Middle frontal gyrus (tissue), 1 donor: Measurements from ENCODE around the gene MLLT10.
A peak's percentile ranks its signal among the peaks of the same experiment; 100 is the strongest.

ENCODE experiments used
- DNase-seq: peaks from one replicate; pipeline ENCODE4 v3.0.0-alpha.2; 2015; ENCODE audit warnings: low spot score; ENCODE audit errors: extremely low spot score

The MLLT10 gene

DNA sequence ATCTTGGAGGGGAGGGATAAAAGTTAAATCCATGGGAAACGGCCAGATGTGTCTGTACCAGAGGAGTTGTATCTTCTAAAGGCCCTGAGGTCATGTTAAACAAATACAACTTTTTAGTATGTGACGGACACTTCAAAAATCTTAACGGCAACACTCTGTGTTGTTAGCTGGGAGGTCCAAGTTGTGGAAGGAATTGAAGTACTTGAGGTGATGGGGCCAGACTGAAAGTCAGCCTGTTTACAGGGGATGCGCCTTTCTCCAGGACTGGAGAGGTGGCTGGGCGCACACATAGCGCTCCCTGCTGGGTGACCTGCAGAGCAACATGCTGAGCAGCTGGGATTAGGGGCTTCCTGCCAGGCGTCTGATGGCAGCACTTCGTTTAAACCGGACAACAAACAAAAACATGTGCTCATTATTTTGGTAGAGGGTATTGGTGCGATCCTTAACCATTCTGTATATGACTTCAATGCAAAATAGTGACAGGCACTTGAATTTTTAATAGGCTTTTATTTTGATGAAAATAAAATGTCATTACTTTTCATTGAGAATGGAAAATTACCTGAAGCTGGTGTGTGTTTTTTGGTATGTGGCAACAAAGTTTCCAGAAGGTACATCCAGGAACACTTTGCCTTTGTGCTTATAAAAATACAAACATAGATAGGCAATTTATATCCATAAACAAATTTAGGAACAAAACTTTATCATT is 198.2 kb downstream of the MLLT10 start:
- peak; percentile 32 for DNase-seq

DNA sequence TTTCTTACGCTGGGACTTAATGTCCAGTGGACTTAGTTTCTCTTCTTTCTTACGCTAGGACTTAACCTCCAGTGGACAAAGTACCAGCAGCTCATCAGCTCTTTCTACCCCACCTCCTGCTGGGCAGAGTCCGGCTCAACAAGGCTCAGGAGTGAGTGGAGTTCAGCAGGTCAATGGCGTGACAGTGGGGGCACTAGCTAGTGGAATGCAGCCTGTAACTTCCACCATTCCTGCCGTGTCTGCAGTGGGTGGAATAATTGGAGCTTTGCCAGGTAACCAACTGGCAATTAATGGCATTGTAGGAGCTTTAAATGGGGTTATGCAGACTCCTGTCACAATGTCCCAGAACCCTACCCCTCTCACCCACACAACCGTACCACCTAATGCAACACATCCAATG is 199.7 kb downstream of the MLLT10 start:
- no peak for DNase-seq

DNA sequence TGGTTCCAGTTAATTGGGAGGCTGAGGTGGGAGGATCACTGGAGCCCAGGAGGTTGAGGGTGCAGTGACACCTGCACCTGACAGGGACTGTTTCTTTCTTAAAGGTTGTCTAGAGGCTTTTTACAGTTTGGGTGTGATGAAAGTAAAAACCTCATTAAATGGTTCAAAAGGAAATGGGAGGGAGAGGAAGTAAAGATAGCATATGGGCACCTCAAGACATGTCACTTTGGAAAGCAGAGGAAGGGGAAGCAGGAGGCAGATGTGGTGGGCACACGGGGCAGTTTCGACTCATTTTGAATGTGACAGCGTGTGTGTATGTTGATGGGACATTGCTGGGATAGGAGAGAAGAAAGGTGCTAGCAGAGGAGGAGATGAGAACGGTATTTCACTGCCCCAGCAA is 203.1 kb downstream of the MLLT10 start:
- DNase-seq: no peak

DNA sequence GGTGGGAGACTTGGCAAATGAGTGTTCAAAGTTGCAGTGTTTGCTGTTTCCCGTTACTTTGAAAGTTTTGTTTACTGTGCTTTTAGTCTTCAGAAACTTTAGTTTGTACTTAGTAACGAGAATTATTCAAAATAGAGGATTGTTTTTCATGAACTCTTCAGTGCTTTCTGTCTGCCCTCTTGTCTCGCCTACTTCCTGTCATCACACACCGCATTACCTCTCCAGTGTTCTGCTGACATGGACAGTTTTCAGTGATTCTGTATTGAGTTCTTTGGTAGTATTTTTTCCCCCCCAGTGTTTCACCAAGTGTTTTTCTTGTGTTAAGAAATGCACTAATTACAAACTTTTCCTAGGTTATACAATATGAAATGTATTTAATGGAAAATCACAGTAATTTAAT is 207.0 kb downstream of the MLLT10 start:
- no peak for DNase-seq

DNA sequence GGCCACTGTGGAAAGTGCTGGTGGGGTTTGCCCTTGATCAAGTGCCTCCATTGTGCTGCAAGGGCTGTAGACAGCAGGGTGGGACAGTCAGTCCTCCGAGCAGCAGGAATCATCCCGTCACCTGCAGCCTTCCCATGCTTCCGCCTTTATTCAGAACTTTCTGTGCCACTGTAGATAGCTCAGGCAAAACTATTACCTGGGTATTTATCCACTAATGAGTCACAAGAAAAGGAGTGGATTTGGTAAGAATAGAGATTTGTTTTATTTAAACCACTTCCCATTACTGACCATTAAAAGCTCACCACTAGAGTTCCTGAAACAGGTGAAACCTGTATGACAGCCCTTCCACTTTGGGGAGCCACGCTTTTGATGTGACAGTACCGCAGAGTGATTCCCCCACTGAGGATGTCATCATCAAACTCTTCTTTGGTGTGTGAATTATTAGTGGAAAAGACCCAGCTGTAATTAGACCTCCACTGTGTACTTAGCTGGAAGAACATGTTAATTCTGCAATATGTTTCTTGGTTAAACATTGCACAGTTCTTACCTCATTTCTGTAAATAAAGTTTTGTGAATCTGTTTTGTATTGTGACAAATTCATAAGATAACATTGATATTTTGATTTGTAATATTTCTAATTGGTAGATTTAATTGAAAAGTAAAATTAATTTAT is 208.8 kb downstream of the MLLT10 start:
- no peak for DNase-seq

DNA sequence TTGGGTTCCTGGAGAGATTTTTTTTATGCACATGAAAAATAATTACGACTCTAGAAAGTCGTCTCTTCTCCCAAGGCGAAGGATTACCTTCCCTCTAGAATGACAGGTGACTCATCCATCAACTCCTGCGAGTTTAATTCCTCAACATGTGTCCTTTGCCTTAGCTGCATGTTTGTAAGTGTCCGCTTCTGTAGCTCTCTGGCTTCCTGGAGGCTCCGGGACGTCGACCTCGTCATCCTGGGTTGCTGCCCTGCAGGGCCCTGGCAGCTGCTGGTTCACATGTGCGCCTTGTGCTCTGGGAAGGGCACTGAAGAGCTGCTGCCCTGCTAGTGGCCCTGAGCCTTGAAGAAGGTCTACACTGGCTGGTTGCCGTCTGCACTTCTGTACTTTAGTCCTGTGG is 210.2 kb downstream of the MLLT10 start:
- DNase-seq: no peak

DNA sequence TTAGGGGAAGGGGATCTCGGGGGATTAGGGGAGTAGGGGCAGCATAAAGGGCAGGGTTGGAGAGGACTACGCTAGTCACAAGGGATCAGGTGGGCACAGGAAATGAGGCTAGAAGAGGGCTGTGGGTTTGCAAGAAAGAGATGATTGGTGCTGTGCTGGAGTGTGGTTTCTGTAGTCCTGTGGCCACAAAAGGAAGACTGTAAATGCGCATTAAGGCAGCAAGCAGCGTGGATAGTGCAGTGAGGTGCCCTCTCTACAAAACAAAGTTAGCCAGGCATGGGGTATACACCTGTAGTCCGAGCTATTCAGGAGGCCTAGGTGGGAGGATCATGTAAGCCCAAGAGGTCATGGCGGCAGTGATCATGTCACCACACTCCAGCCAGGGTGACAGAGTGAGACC is 212.1 kb downstream of the MLLT10 start:
- DNase-seq: no peak

DNA sequence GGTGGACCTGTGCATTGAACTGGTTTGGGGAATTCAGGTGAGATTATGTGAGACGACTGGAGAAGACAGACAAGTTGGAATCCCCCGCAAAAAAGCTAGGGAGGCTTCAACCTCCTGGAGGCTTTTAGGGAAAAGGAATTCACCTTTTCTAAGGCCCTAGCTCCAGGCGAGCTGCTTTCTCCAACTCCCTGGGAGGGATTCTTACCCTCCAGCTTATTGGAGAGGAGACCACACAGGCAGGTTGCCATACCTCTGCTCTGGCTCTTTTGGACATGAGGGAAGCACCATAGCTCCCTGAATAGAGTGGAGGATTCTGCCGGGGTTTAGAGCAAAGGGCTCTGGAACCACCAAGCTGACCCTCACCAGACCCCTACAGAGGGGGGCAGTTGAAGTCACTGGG is 213.8 kb downstream of the MLLT10 start:
- no peak for DNase-seq

DNA sequence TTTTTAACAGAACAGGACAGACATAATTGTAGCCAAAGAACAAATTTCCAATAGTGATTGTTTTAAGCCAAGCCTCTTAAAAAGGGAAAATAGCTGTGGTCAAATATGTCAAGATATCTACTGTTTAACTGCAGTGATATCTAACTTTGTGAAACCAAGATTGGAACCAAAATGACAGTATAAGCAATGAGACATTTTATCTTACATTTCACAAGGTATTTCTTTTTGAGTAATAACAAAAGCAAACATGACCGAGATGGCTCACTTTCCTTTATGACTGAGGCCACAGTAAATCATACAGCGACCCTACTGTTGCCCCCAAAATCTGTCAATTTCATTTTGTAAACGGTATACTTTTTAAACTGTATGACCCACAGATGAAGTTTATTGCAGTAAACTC is 215.8 kb downstream of the MLLT10 start:
- no peak for DNase-seq

DNA sequence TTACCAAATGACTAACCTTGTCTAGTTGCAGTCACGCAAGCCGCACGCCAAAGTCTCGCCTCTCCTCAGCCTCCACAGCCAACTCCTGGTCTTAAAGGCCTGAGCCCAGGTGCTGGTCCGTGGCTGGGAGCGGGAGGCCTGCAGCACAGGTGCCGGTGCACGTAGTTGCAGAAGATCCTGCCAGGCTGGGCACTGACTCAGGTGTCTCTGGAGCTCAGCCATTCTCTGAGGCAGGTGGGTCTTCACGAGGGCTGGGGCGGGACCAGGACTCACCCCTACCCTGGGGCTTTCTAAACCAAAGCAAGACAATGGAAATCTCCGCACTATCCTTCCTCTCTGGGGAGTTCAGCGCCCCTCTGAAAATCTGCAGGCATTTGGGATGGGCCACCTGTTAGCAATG is 216.4 kb downstream of the MLLT10 start:
- no peak for DNase-seq

DNA sequence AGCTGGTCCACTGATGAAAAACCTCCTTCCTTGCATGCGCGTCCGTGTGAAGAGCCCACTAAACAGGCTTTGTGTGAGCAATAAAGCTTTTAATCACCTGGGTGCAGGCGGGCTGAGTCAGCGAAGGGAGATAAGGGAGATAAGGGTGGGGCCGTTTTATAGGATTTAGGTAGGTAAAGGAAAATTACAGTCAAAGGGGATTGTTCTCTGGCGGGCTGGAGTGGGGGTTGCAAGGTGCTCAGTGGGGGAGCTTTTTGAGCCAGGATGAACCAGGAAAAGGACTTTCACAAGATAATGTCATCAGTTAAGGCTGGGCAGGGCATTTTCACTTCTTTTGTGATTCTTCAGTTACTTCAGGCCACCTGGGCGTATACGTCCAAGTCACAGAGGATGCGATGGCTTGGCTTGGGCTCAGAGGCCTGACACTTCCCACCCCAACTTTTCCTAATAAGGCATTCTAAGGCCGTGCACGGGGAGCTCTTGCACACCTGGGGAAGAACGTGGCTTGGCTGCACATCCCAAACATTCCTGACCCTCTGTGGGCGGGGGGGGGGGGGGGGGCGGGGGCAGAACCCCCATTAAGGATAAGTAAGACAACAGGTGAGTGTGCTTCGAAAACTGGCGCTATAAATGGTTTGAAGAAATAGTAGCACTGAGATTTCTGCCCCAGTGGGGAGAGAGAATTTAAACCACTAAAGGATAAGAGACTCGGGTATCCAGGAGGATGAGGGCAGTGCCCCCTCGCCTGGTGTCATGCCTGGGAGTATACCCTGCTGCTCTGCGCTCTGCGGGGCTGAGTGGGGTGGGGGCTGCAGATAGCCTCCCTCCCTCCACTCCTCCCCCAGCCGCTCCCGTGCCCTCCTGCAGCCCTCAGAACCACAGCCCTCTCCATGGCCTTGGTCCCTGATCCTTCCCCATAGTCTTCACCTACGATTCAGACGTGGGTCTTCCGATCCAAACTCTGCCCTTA is 217.6 kb downstream of the MLLT10 start:
- DNase-seq: no peak

DNA sequence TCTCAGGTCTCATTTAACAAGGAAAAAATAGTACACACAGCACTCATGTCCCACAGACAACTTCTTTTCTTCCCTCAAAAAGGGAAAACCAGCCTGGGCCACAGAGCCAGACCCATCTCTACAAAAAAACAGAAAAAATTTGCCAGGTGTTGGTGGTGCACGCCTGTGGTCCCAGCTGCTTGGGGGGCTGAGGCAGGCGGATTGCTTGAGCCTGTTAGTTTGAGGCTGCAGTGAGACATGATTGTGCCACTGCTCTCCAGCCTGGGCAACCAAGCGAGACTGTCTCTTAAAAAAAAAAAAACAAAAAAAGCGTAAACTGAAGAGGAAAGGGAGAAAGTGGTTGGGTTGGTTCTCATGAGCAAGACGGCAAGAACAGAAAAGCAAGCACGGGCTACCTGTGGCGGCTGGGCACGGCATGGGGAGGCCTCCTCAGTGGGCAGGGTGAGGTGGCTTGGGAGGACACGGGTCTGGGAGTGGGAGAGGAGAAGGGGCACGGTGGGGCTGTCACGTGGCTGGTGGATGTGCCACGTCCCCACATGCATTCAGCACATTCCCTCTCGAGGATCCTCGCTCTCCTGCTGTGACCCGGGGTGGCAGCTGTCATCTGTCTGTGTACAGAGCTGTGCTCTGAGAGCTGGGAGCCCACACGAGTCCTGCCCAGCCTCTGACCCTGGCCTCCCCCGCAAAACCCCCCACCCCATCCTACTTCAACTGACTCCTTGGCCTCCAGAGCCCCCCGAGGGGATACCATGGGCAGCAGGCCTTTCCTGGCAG is 219.7 kb downstream of the MLLT10 start:
- DNase-seq: no peak

DNA sequence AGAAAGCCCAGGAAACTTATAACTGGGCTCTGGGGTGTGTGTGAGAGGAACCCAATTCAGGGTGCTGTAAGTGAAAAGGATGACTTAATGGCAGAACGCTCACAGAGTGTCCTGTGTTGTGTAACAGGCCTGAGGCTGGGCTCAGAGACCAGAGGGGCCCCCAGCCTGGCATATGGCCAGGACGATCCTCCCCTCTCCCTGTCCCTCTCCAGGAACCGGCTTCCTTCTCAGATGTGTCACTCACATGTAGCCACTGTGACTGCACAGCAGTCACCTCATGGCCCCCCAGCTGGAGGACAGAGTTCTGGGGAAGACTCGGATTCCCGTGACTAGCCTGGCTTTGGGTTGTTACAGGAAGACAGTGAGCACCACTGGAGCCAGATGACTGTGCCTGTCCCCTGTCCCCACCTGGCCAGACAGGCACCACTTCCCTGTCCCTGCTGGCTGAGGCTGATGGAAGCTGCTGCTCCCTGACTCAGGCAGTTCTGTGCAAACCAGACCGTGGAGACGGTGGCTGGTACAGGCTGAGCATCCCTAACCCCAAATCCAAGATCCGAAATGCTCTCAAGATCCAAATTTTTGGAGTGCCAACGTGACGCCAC is 220.5 kb downstream of the MLLT10 start:
- DNase-seq: no peak

DNA sequence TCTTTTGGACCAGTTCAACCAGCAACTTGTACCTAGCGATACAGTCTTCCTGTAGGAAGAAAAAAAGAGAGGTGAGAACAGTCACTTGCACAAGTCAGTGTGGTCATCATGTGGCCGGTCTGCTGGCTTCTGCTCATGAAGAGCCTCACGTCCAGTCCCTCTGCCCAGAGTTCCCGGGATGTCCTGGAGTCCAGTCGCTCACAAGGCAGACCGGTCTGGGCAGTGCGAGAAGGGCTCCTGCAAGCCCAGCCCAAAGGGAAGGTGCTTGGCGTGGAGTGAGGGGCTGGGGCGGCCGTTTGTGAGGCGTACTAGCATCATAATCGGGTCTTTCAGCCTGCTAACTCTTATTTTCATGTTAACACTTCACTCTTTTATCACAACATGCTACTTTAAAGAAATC is 222.7 kb downstream of the MLLT10 start:
- DNase-seq: no peak

DNA sequence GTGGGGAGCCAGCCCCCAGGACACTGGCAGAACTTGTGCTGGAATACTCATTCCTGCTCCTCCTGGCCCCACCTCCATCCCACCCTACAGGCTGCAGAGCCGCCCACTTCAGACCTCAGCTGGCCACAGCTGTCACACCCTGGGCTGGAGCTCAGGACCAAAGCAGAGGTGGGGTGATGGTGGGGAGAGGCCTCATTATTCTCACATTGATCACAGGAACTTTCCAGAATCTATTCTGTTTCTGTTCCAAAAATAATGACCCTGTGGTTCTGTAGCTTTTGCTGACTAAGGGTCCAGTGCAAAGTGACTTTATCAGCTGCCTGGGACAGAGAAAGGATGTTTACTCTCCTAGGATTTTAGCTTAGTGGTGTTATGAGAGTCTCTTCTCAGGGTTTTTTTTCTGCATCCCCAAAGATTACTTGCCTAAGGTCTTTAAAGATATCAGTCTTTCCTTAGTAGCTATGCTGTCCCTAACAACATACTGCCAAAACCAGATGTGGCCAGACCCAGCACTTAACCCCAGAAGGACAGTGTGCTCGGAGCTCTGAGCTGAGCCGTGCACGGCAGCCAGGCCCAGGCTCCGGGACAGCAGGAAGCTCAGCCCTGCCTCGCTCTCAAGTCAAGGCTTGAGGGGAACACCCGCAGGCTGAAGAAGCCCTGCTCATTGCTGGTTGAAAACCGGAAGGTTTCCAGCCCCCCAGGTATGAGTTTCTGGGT is 223.3 kb downstream of the MLLT10 start:
- DNase-seq: no peak

DNA sequence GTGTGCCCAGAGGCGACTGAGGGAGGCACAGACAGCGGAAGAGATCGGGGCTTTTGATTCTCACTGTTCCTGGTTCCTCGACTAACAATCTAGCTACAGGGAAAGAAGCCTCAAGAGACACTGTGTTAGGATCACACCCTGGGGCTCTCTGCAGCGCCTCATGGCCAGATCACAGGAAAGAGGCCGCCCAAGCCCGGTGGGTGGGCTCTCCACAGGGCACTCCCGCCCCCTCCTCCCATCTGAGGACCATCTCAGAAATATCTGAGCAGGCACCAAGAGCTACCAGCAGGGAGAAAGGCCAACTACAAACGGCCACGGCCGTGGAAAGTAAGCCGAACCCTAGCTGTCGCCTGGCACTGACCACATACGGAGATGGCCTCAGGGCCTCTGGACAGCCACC is 224.2 kb downstream of the MLLT10 start:
- DNase-seq: no peak

DNA sequence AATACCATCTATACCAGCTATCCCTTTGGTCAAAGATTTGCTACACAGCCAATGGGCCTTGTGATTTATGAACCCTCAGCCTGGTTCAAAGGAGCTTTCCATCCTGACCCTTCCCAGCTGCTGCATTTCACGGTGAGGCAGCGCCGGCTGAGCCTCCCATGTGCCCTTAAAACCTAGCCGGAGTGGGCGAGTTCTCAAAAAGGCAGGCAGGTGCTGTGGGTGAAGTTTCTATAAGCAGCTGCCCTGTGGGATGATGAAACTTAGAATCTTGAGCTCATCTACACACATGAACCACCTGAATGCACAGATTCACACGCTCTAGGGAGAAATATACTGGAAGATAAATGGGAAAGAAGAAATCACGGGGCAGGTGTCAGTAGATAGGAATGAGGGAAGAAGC is 224.7 kb downstream of the MLLT10 start:
- DNase-seq: no peak

DNA sequence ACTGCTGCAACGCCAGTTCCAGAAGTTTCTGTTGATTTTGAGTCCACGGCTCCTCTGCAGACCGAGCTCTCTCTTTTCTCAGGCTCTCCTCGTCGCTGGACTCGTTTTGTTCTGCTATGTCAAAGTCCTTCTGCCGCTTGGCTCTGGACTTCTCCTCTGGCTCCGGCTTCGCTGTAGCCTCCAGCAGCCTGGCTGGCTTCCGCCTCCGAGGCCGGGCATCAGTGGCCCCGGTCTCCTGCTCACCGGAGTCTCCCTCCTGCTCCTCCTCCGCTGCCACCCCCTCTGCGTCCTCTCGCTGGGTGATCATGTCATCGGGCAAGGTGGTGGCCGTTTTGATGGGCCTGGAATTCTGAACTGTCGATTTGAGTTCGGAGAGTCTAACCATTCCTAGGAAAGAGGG is 225.2 kb downstream of the MLLT10 start:
- no peak for DNase-seq

DNA sequence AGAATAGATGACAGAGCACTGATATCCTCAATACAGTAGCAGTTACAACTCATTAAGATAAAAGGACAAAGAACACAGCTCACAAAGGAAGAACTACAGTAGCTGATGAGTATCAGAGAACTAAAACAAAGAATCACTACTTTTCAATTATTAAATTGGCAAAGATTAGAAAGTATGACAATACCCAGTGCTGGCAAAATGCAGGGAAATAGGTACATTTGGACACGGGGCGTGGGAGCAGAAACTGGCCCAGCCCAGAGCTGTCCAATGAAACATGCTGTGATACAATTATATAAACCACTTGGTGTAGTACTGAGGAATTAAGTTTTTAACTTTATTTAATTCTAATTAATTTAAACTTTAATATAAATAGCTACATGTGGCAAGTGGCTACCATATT is 226.3 kb downstream of the MLLT10 start:
- no peak for DNase-seq

DNA sequence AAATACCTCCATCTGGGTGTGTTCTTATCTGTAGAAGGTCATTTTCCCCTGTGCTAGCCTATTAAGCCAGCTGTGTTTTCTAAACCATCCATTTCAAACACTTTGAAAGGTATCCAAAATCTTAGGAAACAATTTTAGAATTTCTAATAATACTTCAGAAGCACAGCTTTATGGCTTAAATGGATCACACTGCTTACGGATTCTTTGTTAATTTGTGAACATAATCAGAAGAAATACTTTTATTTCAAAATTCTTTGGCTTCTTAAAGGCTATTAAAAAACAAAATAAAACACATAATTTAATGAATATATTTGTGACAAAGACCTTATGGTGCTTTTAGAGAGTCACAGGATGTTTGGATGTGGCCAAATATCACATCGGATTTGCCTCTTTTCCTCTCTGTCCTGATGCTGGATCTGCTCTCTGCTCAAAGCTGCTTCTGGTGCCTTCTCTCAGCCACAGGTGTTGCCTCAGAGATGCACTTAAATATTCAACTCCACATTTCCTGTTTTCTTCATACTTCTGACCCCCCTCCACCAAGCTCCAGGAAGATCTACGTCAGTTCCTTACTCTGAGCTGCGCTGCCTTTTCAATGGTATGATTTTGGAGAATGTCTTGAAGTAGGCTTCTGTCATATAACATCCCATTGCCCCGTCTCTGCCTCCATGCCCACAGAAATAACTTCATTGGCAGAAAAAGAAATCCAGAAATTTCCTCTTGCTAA is 230.6 kb downstream of the MLLT10 start:
- DNase-seq: no peak
